SIG-M5 treated with dmso at 0.1 percent for 504 hours (cell line): ENCODE measurements around the gene PSAP.
A peak's percentile ranks its signal among the peaks of the same experiment; 100 is the strongest.

Experiments used
- DNase-seq: peaks from one replicate; lab custom pipeline; 2025; ENCODE audit not compliant: unreplicated experiment; lab: John Stamatoyannopoulos, UW

Gene PSAP

GRCh38 chr10:71769279-71769823, 81.7 kb downstream of the PSAP start:
- DNase-seq: no peak

GRCh38 chr10:71767420-71768035, 83.5 kb downstream of the PSAP start:
- no peak for DNase-seq

- peak; percentile 20 for DNase-seq
Measured at GRCh38 chr10:71766717-71767419, 84.2 kb downstream of the PSAP start.
